Measurements from ENCODE around the gene CALN1.

The CALN1 gene

GRCh38 chr7:72297636-72298035 is 114.5 kb downstream of the CALN1 start:
- no peaks in the 10 kb centered on the region for H3K36me3 ChIP-seq (ENCODE audit: control insufficient read depth, insufficient read depth, low read length)
- no peaks in the 10 kb centered on the region for H3K27me3 ChIP-seq (replicated peaks; ENCODE audit: control insufficient read depth, insufficient read depth, low read length)
- no peak for DNase-seq (ENCODE audit: extremely low read depth, insufficient read length)
- TF ChIP-seq CTCF (IDR thresholded peaks at IDR 0.05; ENCODE audit: insufficient read depth, low read length, poor library complexity, severe bottlenecking) = no peak
- no peak overlapping the region for H3K4me3 ChIP-seq (replicated peaks; ENCODE audit: low read depth, low read length)

- Histone ChIP-seq H3K36me3 (ENCODE audit: control insufficient read depth, insufficient read depth, low read length) (no peaks in the 10 kb centered on the region), H3K27me3 (replicated peaks; ENCODE audit: control insufficient read depth, insufficient read depth, low read length) (no peaks in the 10 kb centered on the region), H3K4me3 (replicated peaks; ENCODE audit: low read depth, low read length) (no peak overlapping the region)
- DNase-seq (ENCODE audit: extremely low read depth, insufficient read length) = no peak
- no peak for TF ChIP-seq CTCF (IDR thresholded peaks at IDR 0.05; ENCODE audit: insufficient read depth, low read length, poor library complexity, severe bottlenecking)
Measured at GRCh38 chr7:72292794-72293193, 119.3 kb downstream of the CALN1 start.

GRCh38 chr7:72292118-72292517 is 120.0 kb downstream of the CALN1 start:
- Histone ChIP-seq H3K27me3 (replicated peaks; ENCODE audit: control insufficient read depth, insufficient read depth, low read length) (no peaks in the 10 kb centered on the region), H3K4me3 (replicated peaks; ENCODE audit: low read depth, low read length) (no peak overlapping the region), H3K36me3 (ENCODE audit: control insufficient read depth, insufficient read depth, low read length) (no peaks in the 10 kb centered on the region)
- DNase-seq (ENCODE audit: extremely low read depth, insufficient read length) = no peak
- TF ChIP-seq CTCF (IDR thresholded peaks at IDR 0.05; ENCODE audit: insufficient read depth, low read length, poor library complexity, severe bottlenecking) = no peak

- H3K4me3 ChIP-seq (replicated peaks; ENCODE audit: low read depth, low read length) = no peak overlapping the region
- H3K27me3 ChIP-seq (replicated peaks; ENCODE audit: control insufficient read depth, insufficient read depth, low read length) = no peaks in the 10 kb centered on the region
- no peak for TF ChIP-seq CTCF (IDR thresholded peaks at IDR 0.05; ENCODE audit: insufficient read depth, low read length, poor library complexity, severe bottlenecking)
- no peaks in the 10 kb centered on the region for H3K36me3 ChIP-seq (ENCODE audit: control insufficient read depth, insufficient read depth, low read length)
- no peak for DNase-seq (ENCODE audit: extremely low read depth, insufficient read length)
Measured at GRCh38 chr7:72286519-72286918, 125.6 kb downstream of the CALN1 start.

GRCh38 chr7:72283309-72283708 is 128.8 kb downstream of the CALN1 start:
- Histone ChIP-seq H3K36me3 (ENCODE audit: control insufficient read depth, insufficient read depth, low read length) (no peaks in the 10 kb centered on the region), H3K27me3 (replicated peaks; ENCODE audit: control insufficient read depth, insufficient read depth, low read length) (no peaks in the 10 kb centered on the region), H3K4me3 (replicated peaks; ENCODE audit: low read depth, low read length) (no peak overlapping the region)
- TF ChIP-seq CTCF (IDR thresholded peaks at IDR 0.05; ENCODE audit: insufficient read depth, low read length, poor library complexity, severe bottlenecking) = no peak
- DNase-seq (ENCODE audit: extremely low read depth, insufficient read length) = no peak

- DNase-seq (ENCODE audit: extremely low read depth, insufficient read length) = no peak
- no peaks in the 10 kb centered on the region for H3K27me3 ChIP-seq (replicated peaks; ENCODE audit: control insufficient read depth, insufficient read depth, low read length)
- no peaks in the 10 kb centered on the region for H3K36me3 ChIP-seq (ENCODE audit: control insufficient read depth, insufficient read depth, low read length)
- no peak overlapping the region for H3K4me3 ChIP-seq (replicated peaks; ENCODE audit: low read depth, low read length)
- no peak for TF ChIP-seq CTCF (IDR thresholded peaks at IDR 0.05; ENCODE audit: insufficient read depth, low read length, poor library complexity, severe bottlenecking)
Measured at GRCh38 chr7:72281308-72281707, 130.8 kb downstream of the CALN1 start.

All from GM06990 (cell line).